HL-60 (cell line): ENCODE results near the gene IQGAP3.

Source experiments
- DNase-seq, 2 experiments: peaks; one replicate each; pipeline ENCODE4 v3.0.0-alpha.2; 2010 to 2020; ENCODE audit warnings: low read depth in 1 of 2, low spot score in 1 of 2
- H3K27ac ChIP-seq: fragments of 250-450 bp; sonication (Bioruptor Pico); replicated peaks from 2 replicates; pipeline ENCODE4 v1.5.1; 2020; ENCODE audit warnings: mild to moderate bottlenecking, moderate library complexity
- H3K27me3 ChIP-seq: fragments of 250-450 bp; sonication (Bioruptor Pico); 2 replicates; pipeline ENCODE4 v1.5.1; 2021; ENCODE audit warnings: mild to moderate bottlenecking, moderate library complexity; ENCODE audit not compliant: insufficient read depth, poor library complexity, severe bottlenecking
- H3K4me3 ChIP-seq: replicated peaks from 2 replicates; pipeline ENCODE4 v1.5.1; 2011; ENCODE audit warnings: mild to moderate bottlenecking, control low read depth, low read length; ENCODE audit not compliant: insufficient read depth
- GABPA ChIP-seq: IDR thresholded peaks from 2 replicates; pipeline ENCODE4 v1.6.1; 2012; ENCODE audit warnings: low read depth
- POLR2AphosphoS5 ChIP-seq: IDR thresholded peaks from 2 replicates; pipeline ENCODE4 v1.6.1; 2012; ENCODE audit warnings: low read depth
- SPI1 ChIP-seq: IDR thresholded peaks from 2 replicates; pipeline ENCODE4 v1.6.1; 2012; ENCODE audit warnings: low read depth, mild to moderate bottlenecking, borderline replicate concordance
- TF ChIP-seq, protein P1 (sequence below): IDR thresholded peaks from one replicate; pipeline ENCODE4 v1.5.1; 2011; ENCODE audit warnings: low read length, control low read depth, inconsistent platforms; ENCODE audit not compliant: insufficient read depth
- TF ChIP-seq, protein P2 (sequence below): IDR thresholded peaks from 2 replicates; pipeline ENCODE4 v1.6.1; 2012; ENCODE audit warnings: low read depth; ENCODE audit not compliant: insufficient replicate concordance

The IQGAP3 gene

DNA sequence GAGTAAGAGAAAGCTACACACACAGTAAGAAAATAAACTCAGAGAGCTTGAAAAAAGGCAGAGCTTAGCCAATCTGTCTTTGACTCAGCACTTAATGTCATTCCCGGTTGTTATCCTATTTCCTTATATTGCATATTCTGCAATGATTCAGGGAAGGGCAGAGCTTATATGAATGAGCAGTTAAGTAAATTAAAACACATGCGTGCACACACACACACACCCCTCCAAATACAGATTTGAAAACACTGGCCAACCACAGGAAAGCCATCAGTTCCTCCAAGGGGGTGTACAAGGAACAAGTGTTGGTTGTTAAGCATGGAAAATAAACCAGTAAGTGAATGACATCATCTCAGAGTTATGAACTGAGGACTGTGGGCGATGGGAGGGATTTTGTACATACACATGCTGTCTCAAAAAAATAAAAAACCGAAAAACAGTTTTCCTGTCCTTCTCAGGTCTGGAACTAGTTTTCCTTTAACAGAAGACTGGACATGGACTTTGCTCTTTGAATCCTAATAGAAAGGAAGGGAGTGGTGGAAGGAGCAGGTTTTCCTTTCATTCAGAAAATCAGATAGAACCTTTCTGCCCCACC is 1.0 kb downstream of the IQGAP3 start:
- DNase-seq, result no peak
- Histone ChIP-seq H3K4me3 (peak overlapping the region; percentile 87), H3K27ac (peak overlapping the region; percentile 45; the same call in 1 of the 2 replicates), H3K27me3 (no peaks in the 10 kb centered on the region)
- TF ChIP-seq SPI1 (no peak), GABPA (no peak), POLR2AphosphoS5 (no peak)
- TF ChIP-seq, protein P1, sequence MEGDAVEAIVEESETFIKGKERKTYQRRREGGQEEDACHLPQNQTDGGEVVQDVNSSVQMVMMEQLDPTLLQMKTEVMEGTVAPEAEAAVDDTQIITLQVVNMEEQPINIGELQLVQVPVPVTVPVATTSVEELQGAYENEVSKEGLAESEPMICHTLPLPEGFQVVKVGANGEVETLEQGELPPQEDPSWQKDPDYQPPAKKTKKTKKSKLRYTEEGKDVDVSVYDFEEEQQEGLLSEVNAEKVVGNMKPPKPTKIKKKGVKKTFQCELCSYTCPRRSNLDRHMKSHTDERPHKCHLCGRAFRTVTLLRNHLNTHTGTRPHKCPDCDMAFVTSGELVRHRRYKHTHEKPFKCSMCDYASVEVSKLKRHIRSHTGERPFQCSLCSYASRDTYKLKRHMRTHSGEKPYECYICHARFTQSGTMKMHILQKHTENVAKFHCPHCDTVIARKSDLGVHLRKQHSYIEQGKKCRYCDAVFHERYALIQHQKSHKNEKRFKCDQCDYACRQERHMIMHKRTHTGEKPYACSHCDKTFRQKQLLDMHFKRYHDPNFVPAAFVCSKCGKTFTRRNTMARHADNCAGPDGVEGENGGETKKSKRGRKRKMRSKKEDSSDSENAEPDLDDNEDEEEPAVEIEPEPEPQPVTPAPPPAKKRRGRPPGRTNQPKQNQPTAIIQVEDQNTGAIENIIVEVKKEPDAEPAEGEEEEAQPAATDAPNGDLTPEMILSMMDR, result no peak
- TF ChIP-seq, protein P2, sequence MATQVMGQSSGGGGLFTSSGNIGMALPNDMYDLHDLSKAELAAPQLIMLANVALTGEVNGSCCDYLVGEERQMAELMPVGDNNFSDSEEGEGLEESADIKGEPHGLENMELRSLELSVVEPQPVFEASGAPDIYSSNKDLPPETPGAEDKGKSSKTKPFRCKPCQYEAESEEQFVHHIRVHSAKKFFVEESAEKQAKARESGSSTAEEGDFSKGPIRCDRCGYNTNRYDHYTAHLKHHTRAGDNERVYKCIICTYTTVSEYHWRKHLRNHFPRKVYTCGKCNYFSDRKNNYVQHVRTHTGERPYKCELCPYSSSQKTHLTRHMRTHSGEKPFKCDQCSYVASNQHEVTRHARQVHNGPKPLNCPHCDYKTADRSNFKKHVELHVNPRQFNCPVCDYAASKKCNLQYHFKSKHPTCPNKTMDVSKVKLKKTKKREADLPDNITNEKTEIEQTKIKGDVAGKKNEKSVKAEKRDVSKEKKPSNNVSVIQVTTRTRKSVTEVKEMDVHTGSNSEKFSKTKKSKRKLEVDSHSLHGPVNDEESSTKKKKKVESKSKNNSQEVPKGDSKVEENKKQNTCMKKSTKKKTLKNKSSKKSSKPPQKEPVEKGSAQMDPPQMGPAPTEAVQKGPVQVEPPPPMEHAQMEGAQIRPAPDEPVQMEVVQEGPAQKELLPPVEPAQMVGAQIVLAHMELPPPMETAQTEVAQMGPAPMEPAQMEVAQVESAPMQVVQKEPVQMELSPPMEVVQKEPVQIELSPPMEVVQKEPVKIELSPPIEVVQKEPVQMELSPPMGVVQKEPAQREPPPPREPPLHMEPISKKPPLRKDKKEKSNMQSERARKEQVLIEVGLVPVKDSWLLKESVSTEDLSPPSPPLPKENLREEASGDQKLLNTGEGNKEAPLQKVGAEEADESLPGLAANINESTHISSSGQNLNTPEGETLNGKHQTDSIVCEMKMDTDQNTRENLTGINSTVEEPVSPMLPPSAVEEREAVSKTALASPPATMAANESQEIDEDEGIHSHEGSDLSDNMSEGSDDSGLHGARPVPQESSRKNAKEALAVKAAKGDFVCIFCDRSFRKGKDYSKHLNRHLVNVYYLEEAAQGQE, result no peak

DNA sequence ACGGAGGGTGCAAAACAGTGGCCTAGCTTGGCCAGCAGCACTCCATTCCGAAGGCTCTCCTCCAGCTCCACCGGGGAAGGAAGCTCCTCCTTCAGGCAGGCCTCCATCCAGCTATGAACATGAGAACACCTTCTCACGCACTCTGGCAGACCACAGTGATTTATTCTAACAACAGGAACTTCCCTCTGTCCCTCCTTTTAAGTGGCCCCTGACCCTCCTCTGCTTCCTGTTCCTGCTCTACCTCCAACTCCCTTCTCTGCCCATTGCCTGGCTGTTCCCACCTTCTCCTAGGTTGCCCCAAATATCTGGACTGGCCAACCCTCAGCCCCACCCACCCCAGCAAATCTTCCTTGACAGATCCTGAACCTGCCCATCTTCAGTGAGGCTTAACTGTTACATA is 5.9 kb downstream of the IQGAP3 start:
- TF ChIP-seq POLR2AphosphoS5 (no peak), GABPA (peak; percentile 63; the same call in 1 of the 2 replicates)
- Histone ChIP-seq H3K27me3 (no peaks in the 10 kb centered on the region), H3K4me3 (no peak overlapping the region), H3K27ac (no peak overlapping the region)
- peak in 1 of 2 experiments; percentile 7 for DNase-seq

DNA sequence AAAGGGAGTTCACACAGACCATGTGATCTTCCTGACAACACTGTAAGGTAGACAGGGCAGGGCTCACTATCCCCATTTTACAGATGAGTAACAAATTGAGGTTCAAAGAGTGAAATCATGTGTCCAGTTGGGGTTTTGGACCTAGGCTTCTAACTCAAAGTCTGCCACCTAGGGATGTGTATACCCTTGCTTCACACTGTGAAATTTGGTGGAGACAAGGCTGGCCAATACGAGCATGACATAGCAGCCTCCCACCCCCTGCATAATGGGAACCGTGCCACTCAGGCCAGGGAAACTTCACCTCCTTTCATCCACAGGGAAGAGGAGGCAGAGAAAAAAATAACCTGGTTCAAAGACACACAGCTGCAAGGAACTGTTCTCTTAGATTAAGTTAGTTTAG is 6.8 kb downstream of the IQGAP3 start:
- DNase-seq, result no peak
- Histone ChIP-seq H3K27ac (no peak overlapping the region), H3K4me3 (no peak overlapping the region), H3K27me3 (no peaks in the 10 kb centered on the region)
- no peak for TF ChIP-seq POLR2AphosphoS5
- TF ChIP-seq, protein P1, result no peak
- TF ChIP-seq GABPA, result no peak
- no peak for TF ChIP-seq SPI1
- TF ChIP-seq, protein P2, result no peak

DNA sequence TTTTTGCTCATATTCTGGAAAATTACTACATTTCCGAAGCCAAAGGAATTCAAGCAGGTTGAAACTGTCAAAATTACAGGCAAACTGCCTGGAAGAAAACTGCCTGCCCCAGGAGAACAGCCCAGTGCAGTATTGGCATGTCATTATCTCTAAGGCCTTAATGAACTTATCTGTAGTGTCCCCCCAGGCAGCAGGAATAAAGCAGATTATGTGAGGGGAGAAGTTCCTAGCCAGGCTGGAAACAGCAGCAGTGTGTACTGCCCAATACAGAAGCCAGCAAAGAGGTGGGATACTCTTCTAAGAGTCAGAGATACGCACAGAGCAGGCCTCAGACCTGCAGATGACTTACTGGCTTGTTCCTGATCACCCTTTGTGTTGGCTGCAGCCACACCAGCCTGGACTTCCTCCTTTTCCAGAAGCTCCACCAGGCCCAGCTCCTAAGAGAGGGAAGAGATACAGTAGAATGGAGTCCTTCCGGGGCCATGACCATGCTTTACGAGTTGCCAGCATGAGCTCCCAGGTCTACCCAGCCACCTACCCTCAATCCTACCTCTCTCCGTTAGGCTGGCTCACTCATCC is 11.7 kb downstream of the IQGAP3 start:
- no peak for DNase-seq
- H3K27ac ChIP-seq, result no peak overlapping the region
- H3K27me3 ChIP-seq, result no peaks in the 10 kb centered on the region
- no peak overlapping the region for H3K4me3 ChIP-seq
- TF ChIP-seq, protein P2, result no peak
- TF ChIP-seq, protein P1, result no peak
- TF ChIP-seq POLR2AphosphoS5, result no peak
- TF ChIP-seq SPI1, result peak; percentile 38; the same call in 1 of the 2 replicates
- TF ChIP-seq GABPA, result no peak
